BLaER1 (cell line): ENCODE data around the gene NUP160.
"Not testable (repeated sequence)": the region's sequence is repeated elsewhere in the genome, so short reads cannot be mapped to it uniquely, and the experiment has no call there.

Experiments used
- H3K27ac ChIP-seq: shearing (Covaris generic); formaldehyde crosslinking; 2 replicates; pipeline ENCODE4 v1.8.1; 2022
- H3K27me3 ChIP-seq: shearing (Covaris generic); formaldehyde crosslinking; 2 replicates; pipeline ENCODE4 v1.8.1; 2022
- H3K36me3 ChIP-seq: shearing (Covaris generic); formaldehyde crosslinking; 2 replicates; pipeline ENCODE4 v1.8.1; 2022
- H3K4me1 ChIP-seq: shearing (Covaris generic); formaldehyde crosslinking; 2 replicates; pipeline ENCODE4 v1.8.1; 2022
- H3K4me2 ChIP-seq: shearing (Covaris generic); formaldehyde crosslinking; 2 replicates; pipeline ENCODE4 v1.8.1; 2022
- H3K4me3 ChIP-seq: shearing (Covaris generic); formaldehyde crosslinking; 2 replicates; pipeline ENCODE4 v1.8.1; 2022
- H3K9ac ChIP-seq: shearing (Covaris generic); formaldehyde crosslinking; 2 replicates; pipeline ENCODE4 v1.8.1; 2022
- H3K9me3 ChIP-seq: shearing (Covaris generic); formaldehyde crosslinking; 2 replicates; pipeline ENCODE4 v1.8.1; 2022
- H4K20me1 ChIP-seq: shearing (Covaris generic); formaldehyde crosslinking; 2 replicates; pipeline ENCODE4 v1.8.1; 2022
- Cebpa-rat ChIP-seq: shearing (Covaris generic); IDR thresholded peaks from 2 replicates; pipeline ENCODE4 v1.8.1; 2022

Gene NUP160

GRCh38 chr11:47881145-47881544 is 33.0 kb upstream of the NUP160 start:
- Histone ChIP-seq H3K9me3 (peaks cover 29% of the 10 kb centered on the region), H3K27ac (no peak overlapping the region), H3K36me3 (no peaks in the 10 kb centered on the region), H4K20me1 (no peaks in the 10 kb centered on the region), H3K4me3 (no peak overlapping the region), H3K4me1 (peaks cover 19% of the 10 kb centered on the region), H3K9ac (no peak overlapping the region), H3K4me2 (no peak overlapping the region), H3K27me3 (no peaks in the 10 kb centered on the region)
- no peak for TF ChIP-seq Cebpa-rat

GRCh38 chr11:47879259-47880158 is 31.4 kb upstream of the NUP160 start:
- TF ChIP-seq Cebpa-rat: no peak
- Histone ChIP-seq H3K4me2 (no peak overlapping the region), H3K4me3 (no peak overlapping the region), H3K27me3 (no peaks in the 10 kb centered on the region), H3K27ac (0 out of 2 replicates have a peak overlapping the region, but pooled peaks have one; percentile 2), H3K9ac (no peak overlapping the region), H4K20me1 (no peaks in the 10 kb centered on the region), H3K36me3 (no peaks in the 10 kb centered on the region), H3K9me3 (peaks cover 45% of the 10 kb centered on the region), H3K4me1 (peaks cover 3% of the 10 kb centered on the region; the same call in 1 of the 2 replicates)

GRCh38 chr11:47875858-47876257 is 27.7 kb upstream of the NUP160 start:
- H3K9ac ChIP-seq, H4K20me1 ChIP-seq, H3K4me1 ChIP-seq, H3K27me3 ChIP-seq, H3K36me3 ChIP-seq, H3K4me3 ChIP-seq, H3K4me2 ChIP-seq, H3K27ac ChIP-seq: not testable (repeated sequence)
- peaks cover 69% of the 10 kb centered on the region for H3K9me3 ChIP-seq

- Histone ChIP-seq H3K4me3 (no peak overlapping the region), H3K27me3 (no peaks in the 10 kb centered on the region), H3K4me1 (peaks cover 17% of the 10 kb centered on the region), H3K9me3 (peaks cover 32% of the 10 kb centered on the region), H3K9ac (no peak overlapping the region), H4K20me1 (no peaks in the 10 kb centered on the region), H3K27ac (no peak overlapping the region), H3K4me2 (peak overlapping the region; percentile 30; the same call in 1 of the 2 replicates), H3K36me3 (no peaks in the 10 kb centered on the region)
- TF ChIP-seq Cebpa-rat: no peak
Measured at GRCh38 chr11:47870404-47870803, 22.3 kb upstream of the NUP160 start.

GRCh38 chr11:47869544-47870393 is 21.6 kb upstream of the NUP160 start:
- Histone ChIP-seq H3K4me2 (peak overlapping the region; percentile 30), H3K36me3 (no peaks in the 10 kb centered on the region), H3K4me3 (no peak overlapping the region), H3K4me1 (peaks cover 24% of the 10 kb centered on the region), H3K9ac (no peak overlapping the region), H3K27ac (no peak overlapping the region), H4K20me1 (no peaks in the 10 kb centered on the region), H3K27me3 (no peaks in the 10 kb centered on the region), H3K9me3 (peaks cover 26% of the 10 kb centered on the region)
- no peak for TF ChIP-seq Cebpa-rat

- Histone ChIP-seq H3K4me3 (no peak overlapping the region), H3K4me1 (peaks cover 43% of the 10 kb centered on the region), H3K9me3 (peaks cover 21% of the 10 kb centered on the region), H3K4me2 (no peak overlapping the region), H4K20me1 (no peaks in the 10 kb centered on the region), H3K27me3 (no peaks in the 10 kb centered on the region), H3K9ac (no peak overlapping the region), H3K27ac (no peak overlapping the region), H3K36me3 (no peaks in the 10 kb centered on the region)
- no peak for TF ChIP-seq Cebpa-rat
Measured at GRCh38 chr11:47867823-47868222, 19.7 kb upstream of the NUP160 start.

GRCh38 chr11:47866892-47867291 is 18.7 kb upstream of the NUP160 start:
- H3K27ac ChIP-seq: not testable (repeated sequence)

GRCh38 chr11:47864901-47865300 is 16.8 kb upstream of the NUP160 start:
- H3K4me3 ChIP-seq: no peak overlapping the region
- H3K9ac ChIP-seq: no peak overlapping the region

More at GRCh38 chr11:47866892-47867291, 18.7 kb upstream of the NUP160 start:
- H3K9ac ChIP-seq, H3K4me2 ChIP-seq, H3K27me3 ChIP-seq, H3K4me3 ChIP-seq, H4K20me1 ChIP-seq, H3K36me3 ChIP-seq: not testable (repeated sequence)
- Histone ChIP-seq H3K4me1 (peaks cover 52% of the 10 kb centered on the region), H3K9me3 (peaks cover 12% of the 10 kb centered on the region)

GRCh38 chr11:47863898-47864430 is 15.8 kb upstream of the NUP160 start:
- H3K4me2 ChIP-seq: peak overlapping the region; percentile 76
- H3K27ac ChIP-seq: peak overlapping the region; percentile 32; the same call in 1 of the 2 replicates

More at GRCh38 chr11:47864901-47865300, 16.8 kb upstream of the NUP160 start:
- H3K27ac ChIP-seq: no peak overlapping the region
- H3K36me3 ChIP-seq: no peaks in the 10 kb centered on the region
- peak overlapping the region; percentile 76 for H3K4me2 ChIP-seq
- H4K20me1 ChIP-seq: no peaks in the 10 kb centered on the region
- peaks cover 63% of the 10 kb centered on the region for H3K4me1 ChIP-seq
- peaks cover 9% of the 10 kb centered on the region for H3K9me3 ChIP-seq
- TF ChIP-seq Cebpa-rat: no peak
- no peaks in the 10 kb centered on the region for H3K27me3 ChIP-seq

More at GRCh38 chr11:47863898-47864430, 15.8 kb upstream of the NUP160 start:
- no peak for TF ChIP-seq Cebpa-rat
- H3K9me3 ChIP-seq: peaks cover 9% of the 10 kb centered on the region
- H4K20me1 ChIP-seq: no peaks in the 10 kb centered on the region
- H3K9ac ChIP-seq: no peak overlapping the region
- H3K4me1 ChIP-seq: peaks cover 59% of the 10 kb centered on the region
- H3K36me3 ChIP-seq: no peaks in the 10 kb centered on the region
- no peaks in the 10 kb centered on the region for H3K27me3 ChIP-seq
- H3K4me3 ChIP-seq: no peak overlapping the region
